ENCODE data around the gene SOWAHD.
"Not testable (repeated sequence)": the region's sequence is repeated elsewhere in the genome, so short reads cannot be mapped to it uniquely, and the experiment has no call there.

Gene SOWAHD

GRCh38 chrX:119757979-119758730 is at the start of gene SOWAHD:
Gene SOWAHD (plus strand): TSS chrX:119758588. CDS start chrX:119758668, 80 bp downstream.
- peak in 2 of 4 experiments; percentile 13 to 16 for DNase-seq

GRCh38 chrX:119708936-119709335 is 49.5 kb upstream of the SOWAHD start:
- no peak for DNase-seq

GRCh38 chrX:119709630-119710029 is 48.8 kb upstream of the SOWAHD start:
- DNase-seq, result no peak

GRCh38 chrX:119721487-119721886 is 36.9 kb upstream of the SOWAHD start:
- DNase-seq, result no peak

- no peak for DNase-seq
Measured at GRCh38 chrX:119721926-119722325, 36.5 kb upstream of the SOWAHD start.

- DNase-seq, result no peak
Measured at GRCh38 chrX:119726900-119727555, 31.4 kb upstream of the SOWAHD start.

GRCh38 chrX:119728487-119728886 is 29.9 kb upstream of the SOWAHD start:
- DNase-seq, result no peak

- peak; percentile 3 to 59 (median 18) for DNase-seq
Measured at GRCh38 chrX:119729408-119730201, 28.8 kb upstream of the SOWAHD start.

- DNase-seq, result no peak
Measured at GRCh38 chrX:119734897-119735339, 23.5 kb upstream of the SOWAHD start.

GRCh38 chrX:119735467-119735866 is 22.9 kb upstream of the SOWAHD start:
- no peak for DNase-seq

GRCh38 chrX:119736206-119736764 is 22.1 kb upstream of the SOWAHD start:
- DNase-seq, result no peak

GRCh38 chrX:119738742-119739141 is 19.6 kb upstream of the SOWAHD start:
- DNase-seq, result no peak

GRCh38 chrX:119745283-119745848 is 13.0 kb upstream of the SOWAHD start:
- DNase-seq, result no peak

GRCh38 chrX:119750131-119750530 is 8.3 kb upstream of the SOWAHD start:
- not testable (repeated sequence) for DNase-seq

GRCh38 chrX:119750751-119751150 is 7.6 kb upstream of the SOWAHD start:
- DNase-seq, result not testable (repeated sequence)

- no peak for DNase-seq
Measured at GRCh38 chrX:119753001-119753400, 5.4 kb upstream of the SOWAHD start.

GRCh38 chrX:119753639-119754257 is 4.6 kb upstream of the SOWAHD start:
- DNase-seq, result peak in 1 of 4 experiments; percentile 5

- peak in 1 of 4 experiments; percentile 1 for DNase-seq
Measured at GRCh38 chrX:119755981-119756533, 2.3 kb upstream of the SOWAHD start.

- no peak for DNase-seq
Measured at GRCh38 chrX:119756926-119757635, 1.3 kb upstream of the SOWAHD start.

- no peak for DNase-seq
Measured at GRCh38 chrX:119757646-119757978, 776 bp upstream of the SOWAHD start.

GRCh38 chrX:119758731-119759247 is 401 bp downstream of the SOWAHD start:
- DNase-seq, result peak in 2 of 4 experiments; percentile 2 to 16
